OCI-LY3 (cell line): ENCODE measurements around the gene TSC1.

Experiments used
- H2AFZ ChIP-seq: fragments of 200-600, 300-600 bp; shearing (Covaris generic); 2 replicates; pipeline ENCODE4 v1.6.0; 2014; ENCODE audit warnings: antibody characterized with exemption, low read depth, low read length
- H3K27ac ChIP-seq: fragments of 200-600, 300-600 bp; sonication (generic); 2 replicates; pipeline ENCODE4 v1.5.1; 2014; ENCODE audit warnings: mild to moderate bottlenecking, low read length, moderate library complexity, mixed read lengths
- H3K27me3 ChIP-seq: fragments of 200-600, 300-600 bp; sonication (generic); 2 replicates; pipeline ENCODE4 v1.6.1; 2014; ENCODE audit warnings: low read depth, low read length, mixed read lengths
- H3K36me3 ChIP-seq: fragments of 200-600, 300-600 bp; sonication (generic); replicated peaks from 2 replicates; pipeline ENCODE3; 2014; ENCODE audit warnings: low read depth, low read length, mixed read lengths
- H3K4me1 ChIP-seq: fragments of 300-600, 200-600 bp; sonication (generic); 2 replicates; pipeline ENCODE4 v1.6.1; 2014; ENCODE audit warnings: low read length, mixed read lengths
- H3K4me2 ChIP-seq: fragments of 200-600, 300-600 bp; sonication (generic); 2 replicates; pipeline ENCODE4 v1.6.1; 2014; ENCODE audit warnings: low read length, mixed read lengths
- H3K4me3 ChIP-seq: fragments of 300-600, 200-600 bp; sonication (generic); 2 replicates; pipeline ENCODE4 v1.5.1; 2014; ENCODE audit warnings: antibody characterized with exemption, mild to moderate bottlenecking, low read length, moderate library complexity
- H3K79me2 ChIP-seq: fragments of 300-600, 200-600 bp; shearing (Covaris generic); 2 replicates; pipeline ENCODE4 v1.6.1; 2014; ENCODE audit warnings: mild to moderate bottlenecking, low read length, mixed read lengths
- H3K9ac ChIP-seq: fragments of 300-600, 200-600 bp; shearing (Covaris generic); 2 replicates; pipeline ENCODE4 v1.6.0; 2014; ENCODE audit warnings: mild to moderate bottlenecking, low read length, moderate library complexity
- H3K9me3 ChIP-seq: fragments of 200-600, 300-600 bp; shearing (Covaris generic); 2 replicates; pipeline ENCODE4 v1.6.1; 2014; ENCODE audit warnings: low read length, mixed read lengths; ENCODE audit not compliant: insufficient read depth
- H4K20me1 ChIP-seq: fragments of 200-600, 300-600 bp; sonication (generic); 2 replicates; pipeline ENCODE4 v1.6.1; 2016; ENCODE audit warnings: low read length, mixed read lengths; ENCODE audit not compliant: insufficient read depth
- EZH2phosphoT487 ChIP-seq: fragments of 200-600 bp; shearing (Covaris generic); IDR thresholded peaks from 2 replicates; pipeline ENCODE4 v1.6.1; 2018; ENCODE audit warnings: antibody characterized with exemption, mixed run types, low read depth
- TF ChIP-seq, protein P1 (sequence below): fragments of 200-600, 300-600 bp; sonication (generic); IDR thresholded peaks from 2 replicates; pipeline ENCODE4 v1.5.1; 2014; ENCODE audit warnings: antibody characterized with exemption, low read length, low read depth

Gene TSC1

GRCh38 chr9:132877824-132878694 lies 66.4 kb downstream of the TSC1 start, which contains the start of gene AK8:
Gene AK8 (minus strand): TSS chr9:132878284. CDS start chr9:132878255, 29 bp downstream.
- no peak for TF ChIP-seq EZH2phosphoT487
- TF ChIP-seq, protein P1, sequence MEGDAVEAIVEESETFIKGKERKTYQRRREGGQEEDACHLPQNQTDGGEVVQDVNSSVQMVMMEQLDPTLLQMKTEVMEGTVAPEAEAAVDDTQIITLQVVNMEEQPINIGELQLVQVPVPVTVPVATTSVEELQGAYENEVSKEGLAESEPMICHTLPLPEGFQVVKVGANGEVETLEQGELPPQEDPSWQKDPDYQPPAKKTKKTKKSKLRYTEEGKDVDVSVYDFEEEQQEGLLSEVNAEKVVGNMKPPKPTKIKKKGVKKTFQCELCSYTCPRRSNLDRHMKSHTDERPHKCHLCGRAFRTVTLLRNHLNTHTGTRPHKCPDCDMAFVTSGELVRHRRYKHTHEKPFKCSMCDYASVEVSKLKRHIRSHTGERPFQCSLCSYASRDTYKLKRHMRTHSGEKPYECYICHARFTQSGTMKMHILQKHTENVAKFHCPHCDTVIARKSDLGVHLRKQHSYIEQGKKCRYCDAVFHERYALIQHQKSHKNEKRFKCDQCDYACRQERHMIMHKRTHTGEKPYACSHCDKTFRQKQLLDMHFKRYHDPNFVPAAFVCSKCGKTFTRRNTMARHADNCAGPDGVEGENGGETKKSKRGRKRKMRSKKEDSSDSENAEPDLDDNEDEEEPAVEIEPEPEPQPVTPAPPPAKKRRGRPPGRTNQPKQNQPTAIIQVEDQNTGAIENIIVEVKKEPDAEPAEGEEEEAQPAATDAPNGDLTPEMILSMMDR, result no peak
- Histone ChIP-seq H3K27me3 (no peaks in the 10 kb centered on the region), H4K20me1 (no peaks in the 10 kb centered on the region), H3K4me2 (peak within 1 kb of the TSS; percentile 65), H3K27ac (peak within 1 kb of the TSS; percentile 25; the same call in 1 of the 2 replicates), H3K9me3 (no peaks in the 10 kb centered on the region), H3K9ac (peak within 1 kb of the TSS; percentile 90), H3K4me3 (peak within 1 kb of the TSS; percentile 97), H3K4me1 (peaks cover 15% of the 10 kb centered on the region), H3K79me2 (no peaks in the 10 kb centered on the region), H2AFZ (peak within 1 kb of the TSS; percentile 95), H3K36me3 (no peaks in the 10 kb centered on the region)

- H3K27ac ChIP-seq, result no peak overlapping the region
- H3K9ac ChIP-seq, result peak overlapping the region; percentile 90; the same call in 1 of the 2 replicates
- H4K20me1 ChIP-seq, result no peaks in the 10 kb centered on the region
- no peaks in the 10 kb centered on the region for H3K79me2 ChIP-seq
- H3K9me3 ChIP-seq, result no peaks in the 10 kb centered on the region
- no peaks in the 10 kb centered on the region for H3K36me3 ChIP-seq
- H3K4me3 ChIP-seq, result peak overlapping the region; percentile 97
- H3K4me2 ChIP-seq, result peak overlapping the region; percentile 65
- TF ChIP-seq, protein P1, result no peak
- no peak for TF ChIP-seq EZH2phosphoT487
- peaks cover 15% of the 10 kb centered on the region for H3K4me1 ChIP-seq
- 0 out of 2 replicates have a peak overlapping the region, but pooled peaks have one; percentile 95 for H2AFZ ChIP-seq
- no peaks in the 10 kb centered on the region for H3K27me3 ChIP-seq
Observed at GRCh38 chr9:132877458-132877823, 67.0 kb downstream of the TSC1 start.

- TF ChIP-seq EZH2phosphoT487, result no peak
- TF ChIP-seq, protein P1, result no peak
- Histone ChIP-seq H3K9me3 (no peaks in the 10 kb centered on the region), H3K79me2 (no peaks in the 10 kb centered on the region), H3K27me3 (no peaks in the 10 kb centered on the region), H3K4me2 (no peak overlapping the region), H3K4me3 (no peak overlapping the region), H3K36me3 (no peaks in the 10 kb centered on the region), H3K9ac (no peak overlapping the region), H2AFZ (no peak overlapping the region), H3K4me1 (peaks cover 15% of the 10 kb centered on the region), H3K27ac (no peak overlapping the region), H4K20me1 (no peaks in the 10 kb centered on the region)
Observed at GRCh38 chr9:132876849-132877248, 67.6 kb downstream of the TSC1 start.

GRCh38 chr9:132875159-132875558 lies 69.3 kb downstream of the TSC1 start:
- H3K27me3 ChIP-seq, result no peaks in the 10 kb centered on the region
- H3K4me2 ChIP-seq, result no peak overlapping the region
- H3K9ac ChIP-seq, result no peak overlapping the region
- H3K36me3 ChIP-seq, result no peaks in the 10 kb centered on the region
- H2AFZ ChIP-seq, result no peak overlapping the region
- no peaks in the 10 kb centered on the region for H3K79me2 ChIP-seq
- H3K4me1 ChIP-seq, result peaks cover 15% of the 10 kb centered on the region
- H3K9me3 ChIP-seq, result no peaks in the 10 kb centered on the region
- no peaks in the 10 kb centered on the region for H4K20me1 ChIP-seq
- H3K27ac ChIP-seq, result no peak overlapping the region
- TF ChIP-seq, protein P1, result no peak
- TF ChIP-seq EZH2phosphoT487, result no peak
- H3K4me3 ChIP-seq, result no peak overlapping the region
